Hematopoietic multipotent progenitor cell treated with erythropoietin and hydrocortisone succinate and interleukin-3 and kit ligand, for 6 days (in vitro differentiated cells): ENCODE measurements around the gene TIGAR.
A peak's percentile ranks its signal among the peaks of the same experiment; 100 is the strongest.

Source experiments
- DNase-seq: peaks from one replicate; pipeline ENCODE4 v3.0.0-alpha.2; 2015

TIGAR gene

GRCh38 chr12:4308334-4308950, 12.6 kb upstream of the TIGAR start:
- no peak for DNase-seq

- DNase-seq: no peak
Observed at GRCh38 chr12:4311776-4312175, 9.2 kb upstream of the TIGAR start.

- DNase-seq: no peak
Observed at GRCh38 chr12:4312251-4312650, 8.8 kb upstream of the TIGAR start.

- no peak for DNase-seq
Observed at GRCh38 chr12:4320497-4320852, 538 bp upstream of the TIGAR start.

GRCh38 chr12:4322726-4323125, 1.7 kb downstream of the TIGAR start:
- DNase-seq: no peak

DNA sequence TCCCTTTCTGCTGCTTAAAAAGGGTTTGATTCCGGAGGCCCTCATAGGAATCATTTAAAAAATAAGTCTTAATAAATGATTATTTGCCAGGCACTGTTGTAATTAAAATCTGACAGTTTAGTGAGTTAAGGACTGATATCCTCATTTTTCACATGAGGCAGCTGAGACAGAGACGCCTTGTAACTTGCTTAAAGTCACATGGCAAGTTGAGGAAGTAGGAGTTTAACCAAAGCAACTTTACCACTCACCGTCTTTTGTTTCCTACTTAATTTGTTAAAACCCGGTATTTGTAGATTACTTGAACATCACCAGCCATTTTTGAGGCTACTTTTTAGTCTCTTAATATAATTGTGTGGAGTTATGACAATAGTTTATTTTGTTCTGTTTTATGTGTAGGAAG, 2.4 kb downstream of the TIGAR start:
- DNase-seq: no peak

DNA sequence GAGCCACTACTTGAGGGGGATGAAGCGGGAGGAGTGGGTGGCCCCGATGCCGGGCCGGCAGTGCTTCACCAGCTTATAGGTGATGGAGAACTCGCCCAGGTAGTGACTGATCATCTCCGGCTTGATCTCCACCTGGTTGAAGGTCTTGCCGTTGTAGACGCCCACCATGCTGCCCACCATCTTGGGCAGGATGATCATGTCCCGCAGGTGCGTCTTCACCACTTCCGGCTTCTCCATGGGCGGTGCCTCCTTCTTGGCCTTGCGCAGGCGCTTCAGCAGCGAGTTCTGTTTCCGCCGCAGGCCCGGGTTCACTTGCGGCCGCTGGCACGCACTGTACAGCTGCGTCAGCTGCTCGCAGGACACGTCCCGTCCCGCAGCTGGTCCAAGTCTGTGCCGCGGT, 3.4 kb downstream of the TIGAR start:
- no peak for DNase-seq

DNA sequence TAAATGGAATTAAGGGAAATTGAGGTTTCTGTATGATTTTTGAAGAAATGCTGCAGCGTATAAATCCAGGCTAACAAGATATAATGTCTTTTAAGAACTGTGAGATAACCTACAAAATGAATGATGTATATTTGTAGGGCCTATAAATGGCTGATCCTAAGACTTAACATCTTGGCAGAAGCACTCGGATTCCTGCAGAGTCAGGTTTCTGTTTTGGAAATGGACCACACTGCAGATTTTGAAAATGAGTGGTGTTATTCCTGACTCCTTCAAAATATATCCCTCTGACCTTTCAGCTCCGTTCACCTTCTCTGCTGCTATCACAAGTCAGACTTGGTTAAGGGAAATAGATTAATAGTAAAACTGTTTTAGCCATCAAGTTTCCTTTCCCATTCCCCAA, 5.0 kb downstream of the TIGAR start:
- no peak for DNase-seq

GRCh38 chr12:4327293-4327692, 6.3 kb downstream of the TIGAR start:
- no peak for DNase-seq

- DNase-seq: no peak
Observed at GRCh38 chr12:4330203-4330602, 9.2 kb downstream of the TIGAR start.

- no peak for DNase-seq
Observed at GRCh38 chr12:4331221-4331620, 10.2 kb downstream of the TIGAR start.

DNA sequence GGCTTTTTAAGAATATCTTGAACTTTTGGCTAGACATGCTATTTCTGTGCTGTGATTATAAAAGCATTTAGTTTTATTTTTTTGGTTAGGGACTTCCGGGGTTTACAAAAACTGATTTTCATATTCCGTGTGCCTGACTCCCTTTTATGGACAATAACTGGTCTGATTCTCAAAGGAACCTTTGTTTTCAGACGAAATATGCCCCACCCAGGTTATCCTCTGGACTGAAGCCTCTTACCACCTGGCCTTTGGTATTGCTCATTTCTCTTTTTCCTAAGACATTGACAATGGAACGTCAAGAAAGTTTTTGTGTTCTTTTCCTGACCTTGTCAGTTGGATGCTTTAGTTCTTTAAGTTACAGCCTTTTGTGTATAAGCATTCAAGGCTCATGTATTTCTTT, 10.8 kb downstream of the TIGAR start:
- DNase-seq: no peak

GRCh38 chr12:4346931-4347330, 25.9 kb downstream of the TIGAR start:
- DNase-seq: no peak

DNA sequence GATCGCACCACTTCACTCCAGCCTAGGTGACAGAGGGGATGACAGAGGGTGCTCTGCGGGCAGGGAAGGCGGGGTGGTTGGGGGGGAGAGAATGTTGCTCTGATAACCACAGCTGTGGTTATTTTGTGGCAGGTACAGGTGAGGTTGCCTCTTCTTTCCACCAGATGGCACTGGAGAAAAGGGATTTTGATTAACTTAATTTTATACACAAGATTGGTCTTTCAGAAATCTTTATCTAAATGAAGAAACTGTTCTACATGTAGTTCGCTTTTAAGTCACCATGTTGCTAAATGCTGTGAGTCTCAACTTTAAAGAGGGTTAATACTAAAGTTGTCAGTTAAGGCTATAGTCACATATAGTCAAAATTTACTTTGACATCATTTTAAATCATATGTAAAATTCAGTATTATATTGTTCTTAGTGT, 32.8 kb downstream of the TIGAR start:
- DNase-seq: peak; percentile 61

GRCh38 chr12:4355156-4356040, 34.4 kb downstream of the TIGAR start:
- peak; percentile 80 for DNase-seq

GRCh38 chr12:4356041-4356327, 35.0 kb downstream of the TIGAR start:
- peak; percentile 55 for DNase-seq

DNA sequence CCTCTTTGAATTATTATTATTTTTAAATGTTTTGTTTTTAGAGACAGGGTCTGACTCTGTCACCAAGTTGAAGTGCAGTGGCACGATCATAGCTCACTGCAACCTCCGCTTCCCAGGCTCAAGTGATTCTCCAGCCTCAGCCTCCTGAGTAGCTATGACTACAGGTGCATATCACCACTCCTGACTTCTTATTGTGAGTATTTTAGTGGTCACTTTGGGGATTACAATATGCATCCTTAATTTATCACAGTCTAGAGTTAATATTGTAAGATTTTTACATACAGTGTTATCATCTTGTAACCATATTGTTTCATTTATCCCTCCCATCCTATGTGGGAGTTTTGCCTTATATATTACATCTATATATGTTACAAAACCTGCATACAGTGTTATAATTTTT, 45.1 kb downstream of the TIGAR start:
- no peak for DNase-seq

- no peak for DNase-seq
Observed at GRCh38 chr12:4369548-4369947, 48.5 kb downstream of the TIGAR start.

GRCh38 chr12:4370265-4370664, 49.3 kb downstream of the TIGAR start:
- no peak for DNase-seq

- DNase-seq: no peak
Observed at GRCh38 chr12:4372653-4373052, 51.6 kb downstream of the TIGAR start.

- no peak for DNase-seq
Observed at GRCh38 chr12:4375449-4375848, 54.4 kb downstream of the TIGAR start.

DNA sequence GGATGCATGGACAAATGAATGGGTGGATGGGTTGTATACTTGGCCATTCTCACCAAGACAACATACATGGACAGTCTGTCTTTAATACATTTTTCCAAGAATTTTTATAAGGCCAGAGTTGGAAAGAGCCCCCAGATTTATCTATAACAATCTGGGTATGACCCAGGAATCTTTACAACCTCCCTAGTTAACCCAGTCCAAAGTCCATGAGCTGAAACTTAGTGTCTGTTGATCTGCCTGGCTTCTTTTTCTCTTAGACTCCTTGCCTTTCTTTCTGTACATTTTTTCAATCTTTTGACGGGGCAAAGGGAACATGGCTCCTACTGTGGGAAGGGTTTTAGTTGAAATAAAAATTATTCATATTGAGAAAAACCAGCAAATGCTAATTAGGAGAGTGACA, 57.8 kb downstream of the TIGAR start:
- no peak for DNase-seq

GRCh38 chr12:4379405-4379804, 58.4 kb downstream of the TIGAR start, which contains the start of gene FGF23:
FGF23 (minus strand) TSS chr12:4379712; CDS start chr12:4379582, 130 bp downstream.
- no peak for DNase-seq

GRCh38 chr12:4380332-4380731, 59.3 kb downstream of the TIGAR start:
- no peak for DNase-seq
